Measurements from ENCODE around the gene CABP5.

DNA sequence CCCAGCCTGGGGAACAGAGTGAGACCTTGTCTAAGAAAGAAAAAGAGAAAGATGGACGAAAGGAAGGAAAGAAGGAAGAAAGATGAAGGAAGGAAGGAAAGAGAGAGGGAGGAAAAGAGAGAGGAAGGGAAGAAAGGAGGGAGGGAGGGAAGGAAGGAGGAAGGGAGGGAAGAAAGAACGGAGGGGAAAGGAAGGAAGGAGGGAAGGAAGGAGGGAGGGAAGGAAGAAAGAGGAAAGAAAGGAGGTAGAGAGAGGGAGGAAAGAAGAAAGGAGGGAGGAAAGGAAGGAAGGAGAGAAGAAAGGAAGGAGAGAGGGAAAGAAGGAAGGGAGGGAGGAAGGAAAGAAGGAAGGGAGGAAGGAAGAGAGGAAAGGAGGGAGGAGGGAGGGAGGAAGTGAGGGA is 20.9 kb downstream of the CABP5 start:
- TF ChIP-seq, protein P1, sequence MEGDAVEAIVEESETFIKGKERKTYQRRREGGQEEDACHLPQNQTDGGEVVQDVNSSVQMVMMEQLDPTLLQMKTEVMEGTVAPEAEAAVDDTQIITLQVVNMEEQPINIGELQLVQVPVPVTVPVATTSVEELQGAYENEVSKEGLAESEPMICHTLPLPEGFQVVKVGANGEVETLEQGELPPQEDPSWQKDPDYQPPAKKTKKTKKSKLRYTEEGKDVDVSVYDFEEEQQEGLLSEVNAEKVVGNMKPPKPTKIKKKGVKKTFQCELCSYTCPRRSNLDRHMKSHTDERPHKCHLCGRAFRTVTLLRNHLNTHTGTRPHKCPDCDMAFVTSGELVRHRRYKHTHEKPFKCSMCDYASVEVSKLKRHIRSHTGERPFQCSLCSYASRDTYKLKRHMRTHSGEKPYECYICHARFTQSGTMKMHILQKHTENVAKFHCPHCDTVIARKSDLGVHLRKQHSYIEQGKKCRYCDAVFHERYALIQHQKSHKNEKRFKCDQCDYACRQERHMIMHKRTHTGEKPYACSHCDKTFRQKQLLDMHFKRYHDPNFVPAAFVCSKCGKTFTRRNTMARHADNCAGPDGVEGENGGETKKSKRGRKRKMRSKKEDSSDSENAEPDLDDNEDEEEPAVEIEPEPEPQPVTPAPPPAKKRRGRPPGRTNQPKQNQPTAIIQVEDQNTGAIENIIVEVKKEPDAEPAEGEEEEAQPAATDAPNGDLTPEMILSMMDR (IDR thresholded peaks at IDR 0.05) = no peak
- no peak for TF ChIP-seq POLR2A (IDR thresholded peaks at IDR 0.05)
- TF ChIP-seq POLR2AphosphoS5 (IDR thresholded peaks at IDR 0.05) = no peak
- TF ChIP-seq EP300 (IDR thresholded peaks at IDR 0.05) = no peak

Data from upper lobe of left lung (tissue), 4 donors.